DMS79 (cell line): ENCODE results near the gene SETDB1.

Experiments used
- DNase-seq: peaks from one replicate; lab custom pipeline; 2025; lab: John Stamatoyannopoulos, UW

SETDB1 gene

GRCh38 chr1:151005729-151006319 is 79.7 kb downstream of the SETDB1 start:
- no peak for DNase-seq

- peak; percentile 84 for DNase-seq
Measured at GRCh38 chr1:151006327-151007052, 80.3 kb downstream of the SETDB1 start, which contains the start of gene MINDY1. TSS of gene MINDY1 (minus strand) at chr1:151006902. CDS start at chr1:151002617, 4,285 bp downstream.

- DNase-seq = no peak
Measured at GRCh38 chr1:151007853-151008243, 81.7 kb downstream of the SETDB1 start.

- DNase-seq = peak; percentile 93
Measured at GRCh38 chr1:151008244-151009205, 82.4 kb downstream of the SETDB1 start, which contains the start of gene PRUNE1. TSS of gene PRUNE1 (plus strand) at chr1:151008449. CDS start at chr1:151008633, 184 bp downstream.

- DNase-seq = no peak
Measured at GRCh38 chr1:151009206-151009587, 83.0 kb downstream of the SETDB1 start.

- DNase-seq = no peak
Measured at GRCh38 chr1:151009674-151010345, 83.6 kb downstream of the SETDB1 start.

GRCh38 chr1:151010346-151010726 is 84.2 kb downstream of the SETDB1 start:
- DNase-seq = no peak

GRCh38 chr1:151011154-151011850 is 85.1 kb downstream of the SETDB1 start:
- no peak for DNase-seq

- no peak for DNase-seq
Measured at GRCh38 chr1:151012684-151013471, 86.7 kb downstream of the SETDB1 start.

GRCh38 chr1:151013518-151013917 is 87.4 kb downstream of the SETDB1 start:
- DNase-seq = peak; percentile 96
